NT2/D1 (cell line): Measurements from ENCODE around the gene IRAK3.

ENCODE experiments used
- YY1 ChIP-seq: IDR thresholded peaks from 2 replicates; pipeline ENCODE4 v1.6.1; 2011; ENCODE audit not compliant: insufficient read length, insufficient read depth
- ZNF274 ChIP-seq: IDR thresholded peaks from 2 replicates; pipeline ENCODE4 v1.6.1; 2011; ENCODE audit warnings: mild to moderate bottlenecking, low read depth, low read length

- TF ChIP-seq YY1 (no peak), ZNF274 (no peak)
Observed at GRCh38 chr12:66255737-66256136, 66.7 kb downstream of the IRAK3 start.
